ENCODE results near the gene IRS2. TPM values are rescaled to one million over a fixed set of nuclear protein-coding genes. Genes with fewer than 3 reads are reported as not detected.

IRS2 gene
- total and polyA plus RNA-seq, 9 donors, result 14.6 to 40.9 (median 26.6) TPM

DNA sequence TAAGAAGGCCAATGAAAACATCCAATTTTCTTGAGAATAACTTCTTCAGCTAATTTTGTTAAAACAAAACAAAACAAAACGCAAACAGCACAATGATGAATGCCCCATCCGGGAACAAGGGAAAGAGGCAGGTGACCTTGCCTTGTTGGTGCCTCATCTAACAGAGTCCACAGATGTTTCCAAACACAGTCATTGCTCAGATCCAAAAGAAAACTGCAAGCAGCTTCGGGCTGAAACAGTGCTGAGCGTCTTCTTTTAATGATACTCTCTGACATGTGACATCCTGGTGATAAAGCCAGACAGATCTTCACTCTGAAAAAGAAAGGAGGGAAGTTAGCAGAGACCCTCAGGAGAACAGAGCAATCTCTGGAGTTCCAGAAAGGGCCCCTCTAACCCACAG is 30.4 kb downstream of the IRS2 start:
- H3K4me1 ChIP-seq (ENCODE audit: insufficient read depth), result peaks cover 6% of the 10 kb centered on the region
- TF ChIP-seq EP300 (IDR thresholded peaks at IDR 0.05) (no peak), POLR2A (IDR thresholded peaks at IDR 0.05) (no peak)
- H3K4me3 ChIP-seq, result no peak overlapping the region
- no peaks in the 10 kb centered on the region for H3K27me3 ChIP-seq
- H3K36me3 ChIP-seq, result no peaks in the 10 kb centered on the region
- H3K27ac ChIP-seq, result no peak overlapping the region
- no peaks in the 10 kb centered on the region for H3K9me3 ChIP-seq
- WGBS, 3 donors, result 32 to 44% (median 41%) methylated on average over 4 of the region's 4 CpGs
- DNase-seq, result no peak
- intact Hi-C loops (cut with DNase I), result no loop called here

GRCh38 chr13:109755551-109755950 is 30.8 kb downstream of the IRS2 start:
- Histone ChIP-seq H3K4me1 (ENCODE audit: insufficient read depth) (peaks cover 6% of the 10 kb centered on the region), H3K4me3 (no peak overlapping the region), H3K9me3 (no peaks in the 10 kb centered on the region), H3K27ac (no peak overlapping the region), H3K27me3 (no peaks in the 10 kb centered on the region), H3K36me3 (no peaks in the 10 kb centered on the region)
- intact Hi-C loops (cut with DNase I), result no loop called here
- no peak for DNase-seq
- TF ChIP-seq, protein P1, sequence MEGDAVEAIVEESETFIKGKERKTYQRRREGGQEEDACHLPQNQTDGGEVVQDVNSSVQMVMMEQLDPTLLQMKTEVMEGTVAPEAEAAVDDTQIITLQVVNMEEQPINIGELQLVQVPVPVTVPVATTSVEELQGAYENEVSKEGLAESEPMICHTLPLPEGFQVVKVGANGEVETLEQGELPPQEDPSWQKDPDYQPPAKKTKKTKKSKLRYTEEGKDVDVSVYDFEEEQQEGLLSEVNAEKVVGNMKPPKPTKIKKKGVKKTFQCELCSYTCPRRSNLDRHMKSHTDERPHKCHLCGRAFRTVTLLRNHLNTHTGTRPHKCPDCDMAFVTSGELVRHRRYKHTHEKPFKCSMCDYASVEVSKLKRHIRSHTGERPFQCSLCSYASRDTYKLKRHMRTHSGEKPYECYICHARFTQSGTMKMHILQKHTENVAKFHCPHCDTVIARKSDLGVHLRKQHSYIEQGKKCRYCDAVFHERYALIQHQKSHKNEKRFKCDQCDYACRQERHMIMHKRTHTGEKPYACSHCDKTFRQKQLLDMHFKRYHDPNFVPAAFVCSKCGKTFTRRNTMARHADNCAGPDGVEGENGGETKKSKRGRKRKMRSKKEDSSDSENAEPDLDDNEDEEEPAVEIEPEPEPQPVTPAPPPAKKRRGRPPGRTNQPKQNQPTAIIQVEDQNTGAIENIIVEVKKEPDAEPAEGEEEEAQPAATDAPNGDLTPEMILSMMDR (IDR thresholded peaks at IDR 0.05), result no peak
- TF ChIP-seq EP300 (IDR thresholded peaks at IDR 0.05) (no peak), POLR2A (IDR thresholded peaks at IDR 0.05) (no peak)
- WGBS, 3 donors, result 90 to 94% (median 93%) methylated on average over 13 of the region's 13 CpGs

- H3K4me1 ChIP-seq (ENCODE audit: insufficient read depth), result peaks cover under 1% of the 10 kb centered on the region
- no peak for TF ChIP-seq POLR2A (IDR thresholded peaks at IDR 0.05)
- TF ChIP-seq, protein P1 (IDR thresholded peaks at IDR 0.05), result no peak
- intact Hi-C loops (cut with DNase I), result no loop called here
- H3K27me3 ChIP-seq, result no peaks in the 10 kb centered on the region
- no peaks in the 10 kb centered on the region for H3K9me3 ChIP-seq
- WGBS, 3 donors, result 96 to 99% (median 99%) methylated on average over 4 of the region's 4 CpGs
- no peaks in the 10 kb centered on the region for H3K36me3 ChIP-seq
- no peak overlapping the region for H3K27ac ChIP-seq
- DNase-seq, result no peak
- H3K4me3 ChIP-seq, result no peak overlapping the region
Observed at GRCh38 chr13:109751477-109751876, 34.9 kb downstream of the IRS2 start.

DNA sequence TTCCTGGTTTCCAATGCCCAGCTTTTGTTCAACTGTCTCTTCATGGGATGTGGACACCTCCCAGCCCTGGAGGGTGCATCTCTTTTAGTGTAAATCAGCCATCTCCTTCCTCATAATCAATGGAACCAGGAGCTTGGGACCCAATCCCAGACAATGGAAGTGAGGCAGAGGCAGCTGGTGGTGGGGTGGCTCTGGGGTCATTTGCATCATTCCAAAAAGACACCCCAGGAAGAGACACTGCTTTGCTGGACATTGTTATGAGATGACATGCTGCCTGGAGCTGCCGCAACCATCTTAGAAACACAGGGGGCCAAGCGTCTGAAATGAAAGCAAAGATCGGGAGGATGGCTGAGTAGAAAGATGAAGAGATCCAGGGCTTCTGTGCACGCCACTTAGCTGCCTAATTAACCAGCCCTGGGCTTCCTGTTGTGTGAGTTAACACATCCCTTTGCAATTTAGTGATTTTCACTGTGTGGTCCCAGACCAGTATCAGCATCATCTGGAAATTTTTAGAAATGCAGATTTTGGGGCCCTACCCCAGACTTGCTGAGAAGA is 36.1 kb downstream of the IRS2 start:
- no peak for DNase-seq
- no peak overlapping the region for H3K4me3 ChIP-seq
- H3K27me3 ChIP-seq, result no peaks in the 10 kb centered on the region
- H3K9me3 ChIP-seq, result no peaks in the 10 kb centered on the region
- no peaks in the 10 kb centered on the region for H3K36me3 ChIP-seq
- WGBS, 3 donors, result 92 to 94% (median 93%) methylated on average over 4 of the region's 4 CpGs
- TF ChIP-seq, protein P1 (IDR thresholded peaks at IDR 0.05), result no peak
- TF ChIP-seq EP300 (IDR thresholded peaks at IDR 0.05) (no peak), POLR2A (IDR thresholded peaks at IDR 0.05) (no peak)
- no peaks in the 10 kb centered on the region for H3K4me1 ChIP-seq (ENCODE audit: insufficient read depth)
- intact Hi-C loops (cut with DNase I), result no loop called here
- H3K27ac ChIP-seq, result no peak overlapping the region

- WGBS, 3 donors, result 84 to 86% (median 85%) methylated on average over 5 of the region's 5 CpGs
- no peak overlapping the region for H3K4me3 ChIP-seq
- H3K36me3 ChIP-seq, result no peaks in the 10 kb centered on the region
- H3K27ac ChIP-seq, result no peak overlapping the region
- TF ChIP-seq, protein P1 (IDR thresholded peaks at IDR 0.05), result no peak
- no peak for TF ChIP-seq POLR2A (IDR thresholded peaks at IDR 0.05)
- H3K4me1 ChIP-seq (ENCODE audit: insufficient read depth), result peaks cover 5% of the 10 kb centered on the region
- DNase-seq, result no peak
- intact Hi-C loops (cut with DNase I), result no loop called here
- H3K27me3 ChIP-seq, result no peaks in the 10 kb centered on the region
- no peaks in the 10 kb centered on the region for H3K9me3 ChIP-seq
Observed at GRCh38 chr13:109749365-109749764, 37.0 kb downstream of the IRS2 start.
